ENCODE measurements around the gene CUBN. TPM values are rescaled to one million over a fixed set of nuclear protein-coding genes. Genes with fewer than 3 reads are reported as not detected.
A peak's percentile ranks its signal among the peaks of the same experiment; 100 is the strongest.

The CUBN gene
- total RNA-seq, 1 donor from 2014 or later = 6.8 TPM

DNA sequence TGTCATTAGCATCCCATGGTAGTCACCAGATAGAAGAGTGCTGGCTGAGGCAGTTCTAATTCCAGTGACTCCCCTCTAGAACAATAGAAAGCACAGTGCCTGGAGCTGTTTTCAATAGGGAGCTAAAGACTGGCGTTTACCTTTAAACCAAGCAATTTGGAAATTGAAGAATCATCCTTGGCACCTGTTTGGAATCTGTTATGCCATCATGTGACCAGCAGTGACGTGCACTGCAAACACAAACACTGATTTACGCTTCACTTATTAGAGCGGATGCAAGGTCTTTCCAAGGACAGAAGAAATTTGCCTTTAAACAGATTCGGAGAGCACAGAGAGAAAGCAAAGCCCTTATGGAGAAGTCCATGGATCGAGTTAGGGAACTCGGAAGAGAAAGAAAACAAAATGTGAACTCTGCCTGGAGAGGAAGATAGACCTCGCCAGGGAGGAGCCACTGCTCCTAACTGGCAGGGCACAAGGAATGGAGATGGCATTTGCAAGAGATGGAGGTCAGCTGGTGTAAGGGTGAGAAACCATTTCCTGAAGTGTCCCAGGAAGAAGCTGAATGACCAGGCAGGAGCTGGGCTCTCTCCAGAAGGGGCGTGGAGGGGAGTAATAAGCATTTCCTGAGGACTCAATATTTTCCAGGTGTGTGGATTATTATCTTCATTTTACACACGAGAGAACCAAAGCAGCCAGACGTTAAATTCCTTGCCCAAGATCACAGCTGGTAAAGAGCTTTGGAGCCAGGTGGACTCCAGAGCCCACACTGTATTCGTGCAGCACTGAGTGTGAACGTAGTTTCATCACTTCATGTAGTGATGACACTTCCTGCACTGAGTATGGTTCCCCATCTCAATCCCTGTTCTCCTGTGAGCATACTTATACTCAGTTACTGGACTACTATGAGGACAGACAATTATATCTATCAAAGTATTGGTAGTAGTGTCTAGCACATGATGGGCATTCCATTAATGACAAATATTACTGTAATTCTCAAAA is 97.7 kb downstream of the CUBN start:
- Histone ChIP-seq H3K36me3 (no peaks in the 10 kb centered on the region), H3K4me3 (no peak overlapping the region), H3K9me3 (no peaks in the 10 kb centered on the region), H3K27me3 (no peaks in the 10 kb centered on the region), H3K27ac (no peak overlapping the region), H3K4me1 (peaks cover 0 to 3% of the 10 kb centered on the region in 2 donors)
- intact Hi-C loops (cut with DNase I) = no loop called here
- no peak for DNase-seq (ENCODE audit: low spot score in 2 of 2)
- TF ChIP-seq, protein P1, sequence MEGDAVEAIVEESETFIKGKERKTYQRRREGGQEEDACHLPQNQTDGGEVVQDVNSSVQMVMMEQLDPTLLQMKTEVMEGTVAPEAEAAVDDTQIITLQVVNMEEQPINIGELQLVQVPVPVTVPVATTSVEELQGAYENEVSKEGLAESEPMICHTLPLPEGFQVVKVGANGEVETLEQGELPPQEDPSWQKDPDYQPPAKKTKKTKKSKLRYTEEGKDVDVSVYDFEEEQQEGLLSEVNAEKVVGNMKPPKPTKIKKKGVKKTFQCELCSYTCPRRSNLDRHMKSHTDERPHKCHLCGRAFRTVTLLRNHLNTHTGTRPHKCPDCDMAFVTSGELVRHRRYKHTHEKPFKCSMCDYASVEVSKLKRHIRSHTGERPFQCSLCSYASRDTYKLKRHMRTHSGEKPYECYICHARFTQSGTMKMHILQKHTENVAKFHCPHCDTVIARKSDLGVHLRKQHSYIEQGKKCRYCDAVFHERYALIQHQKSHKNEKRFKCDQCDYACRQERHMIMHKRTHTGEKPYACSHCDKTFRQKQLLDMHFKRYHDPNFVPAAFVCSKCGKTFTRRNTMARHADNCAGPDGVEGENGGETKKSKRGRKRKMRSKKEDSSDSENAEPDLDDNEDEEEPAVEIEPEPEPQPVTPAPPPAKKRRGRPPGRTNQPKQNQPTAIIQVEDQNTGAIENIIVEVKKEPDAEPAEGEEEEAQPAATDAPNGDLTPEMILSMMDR (IDR thresholded peaks at IDR 0.05) = no peak

DNA sequence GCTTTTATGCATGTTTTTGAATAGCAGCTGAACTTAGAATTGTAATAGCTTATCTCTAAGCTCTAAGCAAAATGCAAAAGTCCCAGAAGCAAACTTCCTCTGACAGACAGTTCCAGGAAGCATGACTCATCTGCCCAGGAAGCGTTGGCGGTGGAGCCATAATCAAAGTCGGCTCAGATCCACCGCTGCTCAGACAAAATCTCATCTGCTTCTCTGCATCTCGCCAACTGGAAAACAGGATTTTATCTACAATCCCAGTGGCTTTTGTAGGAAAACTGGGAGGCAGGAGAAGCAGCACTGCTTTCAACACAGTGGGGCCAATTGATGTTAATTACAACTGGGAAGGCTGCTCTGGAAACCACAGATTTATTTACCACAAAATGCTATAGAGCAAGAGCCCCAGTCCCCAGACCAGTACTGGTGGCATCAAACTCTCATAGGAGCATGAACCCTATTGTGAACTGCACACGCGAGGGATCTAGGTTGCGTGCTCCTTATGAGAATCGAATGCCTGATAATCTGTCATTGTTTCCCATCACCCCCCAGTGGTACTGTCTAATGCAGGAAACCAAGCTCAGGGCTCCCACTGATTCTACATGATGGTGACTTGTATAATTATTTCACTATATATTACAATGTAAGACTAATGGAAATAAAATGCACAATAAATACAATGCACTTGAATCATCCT is 99.9 kb downstream of the CUBN start:
- no peaks in the 10 kb centered on the region for H3K9me3 ChIP-seq
- DNase-seq (ENCODE audit: low spot score in 2 of 2) = peak; percentile 23 to 84
- intact Hi-C loops (cut with DNase I) = loop anchor here (5.0 kb wide), 1 partner anchor 33 kb away; no protein-coding TSS in a partner anchor
- TF ChIP-seq, protein P1 (IDR thresholded peaks at IDR 0.05) = no peak
- H3K4me1 ChIP-seq = peaks cover 0 to 21% of the 10 kb centered on the region in 2 donors
- no peaks in the 10 kb centered on the region for H3K36me3 ChIP-seq
- peak overlapping the region in 1 of 2 donors; percentile 21 for H3K27ac ChIP-seq
- H3K4me3 ChIP-seq = peak overlapping the region in 1 of 2 donors; percentile 9
- no peaks in the 10 kb centered on the region for H3K27me3 ChIP-seq

DNA sequence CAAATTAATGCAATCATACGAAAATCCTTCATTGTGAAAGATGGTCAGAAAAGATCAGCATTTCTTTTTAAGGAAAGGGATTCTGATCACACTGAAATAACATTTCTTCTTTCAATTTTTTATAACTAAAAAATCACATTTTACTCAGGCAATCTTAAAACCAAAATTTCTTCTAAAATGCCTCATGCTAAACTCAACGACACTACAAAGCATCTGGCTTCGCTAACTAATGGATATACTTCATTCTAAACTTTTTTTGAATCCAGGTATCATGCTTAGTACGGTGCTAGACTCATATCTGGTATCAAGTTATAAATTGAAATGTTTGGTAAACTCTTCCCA is 100.4 kb downstream of the CUBN start:
- intact Hi-C loops (cut with DNase I) = loop anchor here (5.0 kb wide), 1 partner anchor 33 kb away; no protein-coding TSS in a partner anchor
- Histone ChIP-seq H3K4me3 (no peak overlapping the region), H3K27ac (peak overlapping the region in 1 of 2 donors; percentile 21)

DNA sequence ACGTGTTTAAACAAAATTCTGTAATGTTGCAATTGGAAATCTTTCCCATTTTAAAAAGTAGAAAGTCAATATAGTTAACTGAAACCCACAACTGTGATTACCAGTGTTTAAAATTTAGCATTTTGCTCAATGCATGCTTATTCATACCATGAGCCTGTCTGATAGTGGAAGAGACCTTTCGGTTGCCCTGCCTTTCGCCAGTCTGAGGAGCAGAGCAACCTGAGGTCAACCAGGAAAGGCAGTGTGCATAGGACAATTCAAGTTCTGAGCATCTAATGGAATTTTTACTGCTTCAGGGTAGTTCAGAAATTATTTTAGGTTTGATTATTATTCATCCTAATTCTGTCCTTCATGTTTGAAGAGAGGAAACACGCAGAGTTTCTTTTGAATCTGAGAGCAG is 100.8 kb downstream of the CUBN start:
- peaks cover 2 to 28% of the 10 kb centered on the region in 2 donors for H3K4me1 ChIP-seq
- no peaks in the 10 kb centered on the region for H3K36me3 ChIP-seq
- H3K27me3 ChIP-seq = no peaks in the 10 kb centered on the region
- H3K27ac ChIP-seq = peak overlapping the region in 1 of 2 donors; percentile 39
- no peaks in the 10 kb centered on the region for H3K9me3 ChIP-seq
- TF ChIP-seq, protein P1 (IDR thresholded peaks at IDR 0.05) = no peak
- intact Hi-C loops (cut with DNase I) = loop anchor here (5.0 kb wide), 1 partner anchor 34 kb away; no protein-coding TSS in a partner anchor
- no peak overlapping the region for H3K4me3 ChIP-seq
- no peak for DNase-seq (ENCODE audit: low spot score in 2 of 2)

More for the DNA sequence above, 100.4 kb downstream of the CUBN start:
- DNase-seq (ENCODE audit: low spot score in 2 of 2) = no peak
- Histone ChIP-seq H3K27me3 (no peaks in the 10 kb centered on the region), H3K4me1 (peaks cover 0 to 24% of the 10 kb centered on the region in 2 donors), H3K9me3 (no peaks in the 10 kb centered on the region), H3K36me3 (no peaks in the 10 kb centered on the region)
- TF ChIP-seq, protein P1 (IDR thresholded peaks at IDR 0.05) = no peak

DNA sequence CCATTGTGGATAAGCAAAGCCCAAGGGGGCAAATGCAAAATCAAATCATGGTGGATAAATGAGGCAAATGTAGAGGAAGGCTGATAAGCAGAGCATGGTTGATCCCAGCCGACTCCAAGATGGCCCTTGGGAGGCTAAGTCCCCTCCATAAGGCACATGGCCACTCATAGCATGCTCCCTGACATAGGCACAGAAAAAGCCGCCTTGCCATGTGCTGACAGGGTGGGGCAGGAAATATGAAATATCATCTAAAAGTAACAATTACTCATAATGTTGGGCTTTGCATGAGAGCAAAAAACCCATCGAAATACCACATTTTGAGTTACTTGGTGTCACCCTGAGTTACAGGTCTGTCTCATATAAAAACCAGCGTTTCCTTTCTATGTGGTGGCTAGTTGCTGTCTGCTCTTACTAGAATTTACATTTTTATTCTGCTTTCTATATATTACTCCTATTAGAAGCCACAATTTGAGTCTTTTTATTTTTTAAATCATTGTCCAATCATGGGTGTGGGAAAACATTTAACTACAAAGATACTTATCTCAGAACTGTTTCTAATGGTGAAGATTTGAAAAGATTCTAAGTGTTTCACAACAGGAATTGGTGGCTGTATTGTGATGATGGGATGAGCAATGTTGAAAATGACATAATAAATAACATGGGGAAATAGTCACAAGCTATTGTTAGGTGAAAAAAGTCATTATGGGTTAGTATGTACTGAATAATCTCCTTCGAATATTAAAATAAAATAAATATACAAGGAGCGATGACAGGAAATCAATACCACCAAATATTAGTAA is 102.7 kb downstream of the CUBN start:
- intact Hi-C loops (cut with DNase I) = loop anchor here (5.0 kb wide), 1 partner anchor 35 kb away; no protein-coding TSS in a partner anchor
- no peaks in the 10 kb centered on the region for H3K36me3 ChIP-seq
- H3K4me1 ChIP-seq = peaks cover 4 to 33% of the 10 kb centered on the region in 2 donors
- H3K9me3 ChIP-seq = no peaks in the 10 kb centered on the region
- DNase-seq (ENCODE audit: low spot score in 2 of 2) = no peak
- TF ChIP-seq, protein P1 (IDR thresholded peaks at IDR 0.05) = no peak
- no peak overlapping the region for H3K27ac ChIP-seq
- H3K4me3 ChIP-seq = no peak overlapping the region
- no peaks in the 10 kb centered on the region for H3K27me3 ChIP-seq

Data from ascending aorta (tissue), 2 donors.